Astrocyte of the cerebellum (primary cell): ENCODE data around the gene PPP3R1.

Source experiments
- DNase-seq: peaks from one replicate; pipeline ENCODE4 v3.0.0-alpha.2; 2011; ENCODE audit warnings: low read depth
- H3K4me3 ChIP-seq: 2 replicates; pipeline ENCODE4 v1.5.1; 2011; ENCODE audit warnings: mild to moderate bottlenecking, low read depth, low read length, moderate library complexity
- in situ Hi-C: cut with HindIII; loops from 2 replicates; pipeline ENCODE4 v1.10.0; 2017; ENCODE audit warnings: low sequenced_read_pairs
- TF ChIP-seq, protein P1 (sequence below): IDR thresholded peaks from 2 replicates; pipeline ENCODE4 v1.5.1; 2012; ENCODE audit warnings: low read length, low read depth, moderate library complexity, mild to moderate bottlenecking; ENCODE audit errors: missing control alignments

The PPP3R1 gene

DNA sequence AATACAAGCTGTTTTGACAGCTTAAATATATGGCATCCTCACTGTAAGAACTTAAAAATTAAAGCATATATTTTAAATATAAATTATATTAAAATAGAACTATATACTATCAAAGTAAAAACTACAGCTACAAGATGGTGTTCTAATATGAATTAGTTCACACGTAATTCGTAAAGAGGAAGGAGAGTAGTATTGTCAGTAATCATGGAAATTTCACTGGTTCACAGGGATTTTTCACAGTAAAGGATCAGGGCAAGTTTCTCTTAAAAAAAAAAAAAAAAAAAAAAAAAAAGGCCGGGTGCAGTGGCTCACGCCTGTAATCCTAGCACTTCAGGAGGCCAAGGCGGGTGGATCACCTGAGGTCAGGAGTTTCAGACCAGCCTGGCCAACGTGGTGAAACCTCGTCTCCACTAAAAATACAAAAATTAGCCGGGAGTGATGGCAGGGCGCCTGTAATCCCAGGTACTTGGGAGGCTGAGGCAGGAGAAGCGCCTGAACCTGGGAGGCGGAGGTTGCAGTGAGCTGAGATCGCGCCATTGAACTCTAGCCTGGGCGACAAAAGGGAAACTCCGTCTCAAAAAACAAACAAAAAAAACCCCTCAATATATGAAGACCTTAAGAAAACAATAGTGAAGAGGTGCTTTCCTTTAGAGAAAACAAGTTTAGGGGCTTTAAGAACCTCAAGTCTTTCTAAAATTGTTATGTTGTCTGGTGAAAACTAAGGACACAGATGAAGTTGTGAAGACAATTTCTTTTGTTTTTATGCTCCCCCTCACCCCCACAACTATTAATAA lies 62.1 kb downstream of the PPP3R1 start:
- in situ Hi-C loops = no loop called here
- H3K4me3 ChIP-seq = no peak overlapping the region
- TF ChIP-seq, protein P1, sequence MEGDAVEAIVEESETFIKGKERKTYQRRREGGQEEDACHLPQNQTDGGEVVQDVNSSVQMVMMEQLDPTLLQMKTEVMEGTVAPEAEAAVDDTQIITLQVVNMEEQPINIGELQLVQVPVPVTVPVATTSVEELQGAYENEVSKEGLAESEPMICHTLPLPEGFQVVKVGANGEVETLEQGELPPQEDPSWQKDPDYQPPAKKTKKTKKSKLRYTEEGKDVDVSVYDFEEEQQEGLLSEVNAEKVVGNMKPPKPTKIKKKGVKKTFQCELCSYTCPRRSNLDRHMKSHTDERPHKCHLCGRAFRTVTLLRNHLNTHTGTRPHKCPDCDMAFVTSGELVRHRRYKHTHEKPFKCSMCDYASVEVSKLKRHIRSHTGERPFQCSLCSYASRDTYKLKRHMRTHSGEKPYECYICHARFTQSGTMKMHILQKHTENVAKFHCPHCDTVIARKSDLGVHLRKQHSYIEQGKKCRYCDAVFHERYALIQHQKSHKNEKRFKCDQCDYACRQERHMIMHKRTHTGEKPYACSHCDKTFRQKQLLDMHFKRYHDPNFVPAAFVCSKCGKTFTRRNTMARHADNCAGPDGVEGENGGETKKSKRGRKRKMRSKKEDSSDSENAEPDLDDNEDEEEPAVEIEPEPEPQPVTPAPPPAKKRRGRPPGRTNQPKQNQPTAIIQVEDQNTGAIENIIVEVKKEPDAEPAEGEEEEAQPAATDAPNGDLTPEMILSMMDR = no peak
- no peak for DNase-seq

DNA sequence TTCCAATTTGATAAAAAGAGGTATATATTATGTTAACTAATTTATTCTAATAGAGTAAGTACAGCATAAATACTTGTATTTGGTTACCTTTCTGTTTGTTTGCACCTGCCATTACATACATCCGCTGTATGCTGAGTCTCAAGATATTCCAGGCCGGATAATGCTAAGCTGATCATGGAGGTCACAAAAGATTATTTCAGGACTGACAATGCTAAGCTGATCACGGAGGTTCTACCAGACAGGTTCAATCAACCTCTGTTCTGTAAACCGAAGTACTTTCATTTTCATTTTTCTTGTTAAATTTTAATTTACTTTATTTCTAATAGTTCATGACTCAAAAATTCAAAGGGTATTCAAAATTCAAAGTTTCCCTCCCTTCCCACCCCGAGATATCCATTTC lies 63.5 kb downstream of the PPP3R1 start:
- DNase-seq = no peak
- TF ChIP-seq, protein P1 = no peak

DNA sequence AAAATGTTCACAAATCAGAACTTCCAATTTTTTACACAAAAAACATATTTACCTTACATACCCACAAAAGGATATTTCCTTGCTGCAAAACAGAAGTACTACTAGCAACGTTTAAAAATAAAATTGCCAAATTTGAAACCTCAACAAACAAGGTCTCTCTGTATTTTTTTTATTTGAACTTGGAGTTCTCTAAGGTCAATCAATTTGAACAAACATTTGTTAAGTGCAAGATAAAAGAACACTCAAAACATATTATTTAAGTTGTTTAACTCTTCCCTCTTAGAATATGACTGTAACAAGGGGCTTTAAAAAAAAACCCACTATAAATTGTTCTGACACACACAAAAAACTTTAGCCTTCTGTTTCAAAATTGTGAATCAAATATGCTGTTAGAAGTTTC lies 65.0 kb downstream of the PPP3R1 start:
- no peak overlapping the region for H3K4me3 ChIP-seq
- in situ Hi-C loops = no loop called here
- TF ChIP-seq, protein P1 = no peak
- no peak for DNase-seq

More for the DNA sequence above, 63.5 kb downstream of the PPP3R1 start:
- H3K4me3 ChIP-seq = no peak overlapping the region
- in situ Hi-C loops = no loop called here

DNA sequence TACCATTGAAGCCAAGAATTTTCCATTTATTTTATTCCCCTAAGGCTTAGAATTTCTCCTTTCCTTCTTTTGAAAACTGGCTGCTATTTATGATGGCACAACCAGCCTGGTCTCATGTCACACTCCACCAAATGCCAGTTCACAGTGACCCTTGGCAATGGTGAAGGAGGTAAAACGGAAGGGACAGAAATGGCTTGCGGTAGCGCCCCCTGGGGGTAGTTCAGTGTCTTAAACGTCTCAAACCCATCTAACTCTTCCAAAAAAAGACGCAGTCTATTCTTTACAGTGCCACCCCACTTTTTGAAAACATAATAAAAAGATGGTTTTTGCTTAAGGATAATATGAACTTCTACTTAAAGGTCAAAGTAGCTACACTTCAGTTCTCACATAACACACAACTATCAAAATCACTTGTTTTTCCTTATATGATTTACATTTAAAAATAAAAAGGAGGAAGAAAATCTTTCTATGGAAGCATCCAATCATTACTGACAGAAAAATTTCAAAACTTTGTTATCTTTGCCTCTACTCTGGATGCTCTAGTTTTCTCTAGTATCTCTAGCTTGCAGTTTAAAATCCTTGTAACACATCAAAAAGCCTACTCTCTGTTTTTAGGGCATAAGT lies 66.7 kb downstream of the PPP3R1 start:
- peak; percentile 5 for DNase-seq
- TF ChIP-seq, protein P1 = peak; percentile 70
- no peak overlapping the region for H3K4me3 ChIP-seq
- in situ Hi-C loops = no loop called here

DNA sequence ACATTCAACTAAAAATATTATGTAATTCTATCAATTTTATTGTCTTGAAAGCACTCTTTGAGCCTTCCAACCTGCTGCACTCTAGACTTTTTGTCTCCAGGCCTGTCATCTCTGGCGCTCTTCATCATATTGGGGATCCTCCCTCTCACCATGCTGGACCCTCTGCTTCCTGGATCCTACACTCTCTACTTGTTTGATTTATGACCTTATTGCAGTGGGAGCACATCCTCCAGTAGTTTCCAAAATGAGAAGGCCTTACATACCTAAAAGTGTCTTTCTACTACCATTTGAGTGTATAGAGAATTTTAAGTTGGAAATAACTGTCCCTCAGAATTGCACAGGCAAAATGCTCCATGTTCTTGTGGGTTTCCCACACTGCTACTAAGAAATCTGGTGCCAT lies 69.4 kb downstream of the PPP3R1 start:
- H3K4me3 ChIP-seq = no peak overlapping the region
- no peak for DNase-seq
- TF ChIP-seq, protein P1 = no peak
- in situ Hi-C loops = no loop called here

DNA sequence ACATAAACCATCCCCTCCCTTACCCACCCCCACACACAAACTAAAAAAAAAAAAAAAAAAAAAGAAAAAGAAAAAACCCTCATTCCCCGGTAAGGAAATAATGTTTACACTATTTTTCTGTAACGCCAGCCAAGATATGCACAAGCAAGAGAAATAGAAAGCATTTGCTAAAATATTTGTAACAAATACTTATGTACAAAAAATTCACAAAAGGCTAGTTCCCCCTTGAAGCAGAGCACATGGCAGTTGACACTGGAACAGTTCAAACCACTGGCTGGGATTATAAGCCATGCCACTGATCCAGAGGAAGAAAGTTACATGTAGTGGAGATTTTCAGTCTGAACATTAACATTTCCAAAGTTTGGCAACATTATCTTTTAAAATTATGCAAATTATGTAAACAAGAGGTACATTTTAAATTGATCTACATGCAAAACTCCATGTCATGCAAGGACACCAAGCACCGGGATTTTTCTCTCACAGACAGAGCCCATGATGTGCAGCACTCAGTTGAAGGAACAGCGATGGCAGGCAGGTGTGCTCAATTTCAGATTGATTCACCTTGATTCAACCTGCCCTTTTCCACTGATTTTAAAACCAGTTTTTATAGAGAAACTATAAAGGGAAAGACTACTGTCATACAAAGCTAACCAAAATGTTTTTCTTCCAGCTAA lies 73.2 kb downstream of the PPP3R1 start:
- in situ Hi-C loops = no loop called here
- H3K4me3 ChIP-seq = no peak overlapping the region
- no peak for DNase-seq
- TF ChIP-seq, protein P1 = no peak
